GM12865 (cell line): Measurements from ENCODE around the gene MTX3.
A peak's percentile ranks its signal among the peaks of the same experiment; 100 is the strongest.

Experiments
- DNase-seq: peaks from one replicate; pipeline ENCODE4 v3.0.0; 2010; ENCODE audit warnings: low read depth
- H3K4me3 ChIP-seq: 2 replicates; pipeline ENCODE4 v1.5.1; 2011; ENCODE audit warnings: mild to moderate bottlenecking, low read depth, low read length, control low read depth
- TF ChIP-seq, protein P1 (sequence below): IDR thresholded peaks from 2 replicates; pipeline ENCODE4 v1.5.1; 2011; ENCODE audit warnings: low read length, control low read depth, low read depth, inconsistent platforms; ENCODE audit not compliant: insufficient read depth; ENCODE audit errors: missing control alignments

The MTX3 gene

GRCh38 chr5:79931866-79932265 lies 59.2 kb downstream of the MTX3 start:
- no peak for DNase-seq
- no peak overlapping the region for H3K4me3 ChIP-seq
- TF ChIP-seq, protein P1, sequence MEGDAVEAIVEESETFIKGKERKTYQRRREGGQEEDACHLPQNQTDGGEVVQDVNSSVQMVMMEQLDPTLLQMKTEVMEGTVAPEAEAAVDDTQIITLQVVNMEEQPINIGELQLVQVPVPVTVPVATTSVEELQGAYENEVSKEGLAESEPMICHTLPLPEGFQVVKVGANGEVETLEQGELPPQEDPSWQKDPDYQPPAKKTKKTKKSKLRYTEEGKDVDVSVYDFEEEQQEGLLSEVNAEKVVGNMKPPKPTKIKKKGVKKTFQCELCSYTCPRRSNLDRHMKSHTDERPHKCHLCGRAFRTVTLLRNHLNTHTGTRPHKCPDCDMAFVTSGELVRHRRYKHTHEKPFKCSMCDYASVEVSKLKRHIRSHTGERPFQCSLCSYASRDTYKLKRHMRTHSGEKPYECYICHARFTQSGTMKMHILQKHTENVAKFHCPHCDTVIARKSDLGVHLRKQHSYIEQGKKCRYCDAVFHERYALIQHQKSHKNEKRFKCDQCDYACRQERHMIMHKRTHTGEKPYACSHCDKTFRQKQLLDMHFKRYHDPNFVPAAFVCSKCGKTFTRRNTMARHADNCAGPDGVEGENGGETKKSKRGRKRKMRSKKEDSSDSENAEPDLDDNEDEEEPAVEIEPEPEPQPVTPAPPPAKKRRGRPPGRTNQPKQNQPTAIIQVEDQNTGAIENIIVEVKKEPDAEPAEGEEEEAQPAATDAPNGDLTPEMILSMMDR: no peak

DNA sequence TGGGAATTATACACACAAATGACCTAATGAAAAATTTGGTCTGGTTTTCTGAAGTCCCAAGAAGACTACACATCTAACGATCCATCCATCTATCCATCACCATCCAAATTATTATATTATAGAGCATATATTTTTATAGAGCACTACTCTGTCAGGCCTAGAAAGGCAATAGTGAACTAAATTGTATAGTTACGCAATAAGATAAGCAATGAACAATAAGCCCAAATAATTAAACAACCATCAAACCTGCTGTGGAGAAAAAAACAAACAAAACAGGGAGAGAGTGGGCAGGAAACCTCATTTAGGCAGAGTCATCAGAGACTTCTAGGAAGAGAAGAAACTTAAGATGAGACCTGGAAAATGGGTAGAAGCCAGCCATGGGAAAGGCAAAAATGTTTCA lies 59.7 kb downstream of the MTX3 start:
- TF ChIP-seq, protein P1: no peak
- no peak for DNase-seq
- no peak overlapping the region for H3K4me3 ChIP-seq

DNA sequence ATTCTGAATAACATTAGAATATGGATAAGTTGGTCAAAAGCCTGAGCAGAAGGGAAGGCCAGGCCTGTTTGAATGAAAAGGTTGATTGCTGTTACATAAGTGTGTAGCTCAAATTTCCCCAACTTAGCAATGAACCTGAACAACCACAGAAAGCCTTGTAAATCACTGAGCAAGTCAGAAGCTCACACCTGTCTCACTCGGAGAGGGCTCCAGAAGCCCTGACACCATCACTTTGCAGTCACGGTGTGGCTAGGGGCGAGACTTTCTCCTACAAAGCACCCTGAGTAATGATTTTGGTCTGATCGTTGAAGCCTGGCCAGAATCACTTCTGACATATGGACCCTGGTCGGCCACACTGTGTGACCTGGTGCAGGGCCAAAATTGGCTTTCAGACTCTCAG lies 62.0 kb downstream of the MTX3 start:
- peak; percentile 5 for DNase-seq
- H3K4me3 ChIP-seq: no peak overlapping the region
- TF ChIP-seq, protein P1: no peak
